Gastrocnemius medialis (tissue), 4 donors: ENCODE measurements around the gene PACS1.

Experiments
- CTCF ChIP-seq, 5 experiments: fragments of 450-650 bp in 3 of 5; fragments of 200-600 bp in 2 of 5; sonication (generic) in 2 of 5; IDR thresholded peaks in 4 of 5; conservative IDR thresholded peaks in 1 of 5; 1 replicate in 4 of 5; 2 replicates in 1 of 5; pipeline ENCODE4 v1.5.1; 2016 to 2019; ENCODE audit warnings: antibody characterized with exemption in 5 of 5, mild to moderate bottlenecking in 3 of 5, moderate library complexity in 3 of 5
- POLR2A ChIP-seq, 2 donors: fragments of 450-650 bp; IDR thresholded peaks; one replicate each; pipeline ENCODE4 v1.6.1; 2017; ENCODE audit warnings: antibody characterized with exemption in 2 of 2, mild to moderate bottlenecking in 2 of 2, moderate library complexity in 2 of 2

- TF ChIP-seq CTCF (IDR thresholded peaks at IDR 0.05 in 4 of 5, conservative IDR thresholded peaks at IDR 0.05 in 1 of 5): no peak
- no peak for TF ChIP-seq POLR2A (IDR thresholded peaks at IDR 0.05)
Observed at GRCh38 chr11:66089067-66089466, 19.0 kb downstream of the PACS1 start.
